ENCODE data around the gene SOWAHD. TPM values are rescaled to one million over a fixed set of nuclear protein-coding genes. Genes with fewer than 3 reads are reported as not detected.

SOWAHD gene
- total RNA-seq, 6 donors from 2014 or later = 3.2 to 11.6 (median 4.1) TPM

DNA sequence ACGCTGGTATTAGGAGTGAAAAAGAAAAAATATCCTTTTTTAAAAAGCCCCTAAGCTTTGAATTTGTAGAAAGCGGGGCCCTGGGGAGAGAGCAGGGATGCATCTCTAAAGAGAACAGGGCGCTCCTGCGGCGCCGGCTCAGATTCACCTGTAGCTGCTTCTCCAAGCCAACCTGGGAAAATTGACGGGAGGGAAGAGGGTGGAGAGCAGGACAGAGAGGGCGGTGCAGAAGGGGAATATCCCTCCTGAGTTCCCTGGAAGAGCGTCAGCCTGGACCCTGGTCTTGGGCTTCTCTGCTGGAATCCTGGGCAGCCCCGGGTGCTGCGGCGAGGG is 776 bp upstream of the SOWAHD start:
- ATAC-seq (ENCODE audit: low FRiP score in 2 of 2) (no peak), DNase-seq (no peak)
- no peaks in the 10 kb centered on the region for H3K9me3 ChIP-seq
- H3K36me3 ChIP-seq = no peaks in the 10 kb centered on the region
- H3K27ac ChIP-seq = peak overlapping the region; percentile 5 to 80 (median 66)
- peaks cover 0 to 22% (median 4%) of the 10 kb centered on the region in 4 donors for H3K4me1 ChIP-seq
- peaks cover 0 to 6% (median 0%) of the 10 kb centered on the region in 4 donors for H3K27me3 ChIP-seq
- WGBS, 2 donors = 60 to 78% methylated on average over 9 to 12 of the region's 12 CpGs
- H3K4me3 ChIP-seq = peak overlapping the region in 3 of 4 donors; percentile 43 to 60 (median 56)
- TF ChIP-seq EP300 (IDR thresholded peaks at IDR 0.05) = no peak

GRCh38 chrX:119758731-119759247 is 401 bp downstream of the SOWAHD start:
- Histone ChIP-seq H3K27ac (peak overlapping the region; percentile 5 to 80 (median 66)), H3K4me3 (peak overlapping the region; percentile 5 to 60 (median 50)), H3K9me3 (no peaks in the 10 kb centered on the region), H3K27me3 (peaks cover 0 to 6% (median 0%) of the 10 kb centered on the region in 4 donors), H3K4me1 (peaks cover 0 to 22% (median 4%) of the 10 kb centered on the region in 4 donors), H3K36me3 (no peaks in the 10 kb centered on the region)
- DNase-seq (peak in 1 of 2 donors; percentile 90), ATAC-seq (ENCODE audit: low FRiP score in 2 of 2) (peak; percentile 27 to 61)
- TF ChIP-seq EP300 (IDR thresholded peaks at IDR 0.05) (no peak), POLR2A (IDR thresholded peaks at IDR 0.05) (no peak), POLR2AphosphoS5 (IDR thresholded peaks at IDR 0.05) (no peak)
- TF ChIP-seq, protein P1, sequence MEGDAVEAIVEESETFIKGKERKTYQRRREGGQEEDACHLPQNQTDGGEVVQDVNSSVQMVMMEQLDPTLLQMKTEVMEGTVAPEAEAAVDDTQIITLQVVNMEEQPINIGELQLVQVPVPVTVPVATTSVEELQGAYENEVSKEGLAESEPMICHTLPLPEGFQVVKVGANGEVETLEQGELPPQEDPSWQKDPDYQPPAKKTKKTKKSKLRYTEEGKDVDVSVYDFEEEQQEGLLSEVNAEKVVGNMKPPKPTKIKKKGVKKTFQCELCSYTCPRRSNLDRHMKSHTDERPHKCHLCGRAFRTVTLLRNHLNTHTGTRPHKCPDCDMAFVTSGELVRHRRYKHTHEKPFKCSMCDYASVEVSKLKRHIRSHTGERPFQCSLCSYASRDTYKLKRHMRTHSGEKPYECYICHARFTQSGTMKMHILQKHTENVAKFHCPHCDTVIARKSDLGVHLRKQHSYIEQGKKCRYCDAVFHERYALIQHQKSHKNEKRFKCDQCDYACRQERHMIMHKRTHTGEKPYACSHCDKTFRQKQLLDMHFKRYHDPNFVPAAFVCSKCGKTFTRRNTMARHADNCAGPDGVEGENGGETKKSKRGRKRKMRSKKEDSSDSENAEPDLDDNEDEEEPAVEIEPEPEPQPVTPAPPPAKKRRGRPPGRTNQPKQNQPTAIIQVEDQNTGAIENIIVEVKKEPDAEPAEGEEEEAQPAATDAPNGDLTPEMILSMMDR (IDR thresholded peaks at IDR 0.05) = peak in 1 of 6 experiments; percentile 20
- 42% methylated on average over 41 of the region's 54 CpGs; no CpG with 5 or more reads in 1 of the 2 donors for WGBS, 2 donors

DNA sequence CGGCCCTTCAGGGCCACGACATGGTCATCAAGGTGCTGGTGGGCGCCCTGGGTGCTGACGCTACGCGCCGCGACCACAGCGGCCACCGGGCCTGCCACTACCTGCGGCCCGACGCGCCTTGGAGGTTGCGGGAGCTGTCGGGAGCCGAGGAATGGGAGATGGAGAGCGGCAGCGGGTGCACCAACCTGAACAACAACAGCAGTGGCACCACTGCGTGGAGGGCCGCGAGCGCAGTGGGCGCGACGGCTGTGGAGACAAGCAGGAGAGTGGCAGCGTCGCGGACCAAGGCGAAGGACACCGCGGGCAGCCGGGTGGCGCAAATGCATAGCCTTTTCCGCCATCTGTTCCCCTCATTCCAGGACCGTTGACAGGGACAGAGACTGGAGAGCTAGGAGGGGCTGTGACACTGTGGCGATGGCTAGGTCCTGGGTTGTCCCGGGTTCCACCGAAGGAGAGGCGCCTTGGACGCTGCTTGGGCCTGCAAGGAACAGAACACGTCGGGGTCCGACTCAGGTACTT is 919 bp downstream of the SOWAHD start:
- TF ChIP-seq EP300 (IDR thresholded peaks at IDR 0.05) = no peak
- TF ChIP-seq, protein P1 (IDR thresholded peaks at IDR 0.05) = no peak
- TF ChIP-seq POLR2A (IDR thresholded peaks at IDR 0.05) = no peak
- no peak for TF ChIP-seq POLR2AphosphoS5 (IDR thresholded peaks at IDR 0.05)
- peaks cover 0 to 6% (median 0%) of the 10 kb centered on the region in 4 donors for H3K27me3 ChIP-seq
- H3K36me3 ChIP-seq = no peaks in the 10 kb centered on the region
- H3K4me3 ChIP-seq = peak overlapping the region in 3 of 4 donors; percentile 43 to 60 (median 56)
- DNase-seq = peak in 1 of 2 donors; percentile 69
- ATAC-seq (ENCODE audit: low FRiP score in 2 of 2) = no peak
- peak overlapping the region in 3 of 4 donors; percentile 56 to 80 (median 76) for H3K27ac ChIP-seq
- WGBS, 2 donors = 57 to 70% methylated on average over 8 to 44 of the region's 44 CpGs
- H3K4me1 ChIP-seq = peaks cover 0 to 22% (median 4%) of the 10 kb centered on the region in 4 donors
- no peaks in the 10 kb centered on the region for H3K9me3 ChIP-seq

DNA sequence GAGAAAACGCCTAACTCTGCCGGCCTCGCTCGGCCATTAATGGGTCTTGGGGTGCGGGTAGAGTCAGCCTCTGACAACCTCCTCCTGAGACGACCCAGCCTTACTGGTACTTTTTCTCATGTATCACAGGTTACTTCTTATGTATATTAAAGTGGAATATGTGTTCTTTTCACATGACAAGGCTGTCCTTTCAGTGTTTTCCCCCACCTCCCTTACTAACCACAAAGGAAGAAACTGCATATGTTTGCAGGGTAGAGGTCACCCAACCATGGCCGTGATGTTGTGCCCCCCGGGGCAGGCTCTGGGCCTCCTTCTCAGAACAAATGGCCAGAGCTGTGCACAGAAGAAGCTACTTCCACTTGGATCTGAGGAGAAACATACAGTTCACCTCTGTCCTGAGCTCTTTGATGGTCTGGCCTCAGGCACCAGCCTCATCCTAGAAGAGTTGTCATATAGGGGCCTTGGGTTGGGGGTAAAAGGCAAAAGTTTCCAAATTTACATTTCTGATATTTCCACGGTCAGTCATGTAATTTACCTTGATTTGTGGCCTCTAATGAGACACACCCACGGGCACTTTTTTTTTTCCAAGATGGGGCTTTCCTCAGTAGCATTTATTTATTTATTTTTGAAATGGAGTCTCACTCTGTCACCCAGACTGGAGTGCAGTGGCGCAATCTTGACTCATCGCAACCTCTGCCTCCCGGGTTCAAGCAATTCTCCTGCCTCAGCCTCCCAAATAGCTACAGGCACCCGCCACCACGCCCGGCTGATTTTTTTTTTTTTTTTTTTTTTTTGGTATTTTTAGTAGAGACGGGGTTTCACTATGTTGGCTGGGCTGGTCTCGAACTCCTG is 1.9 kb downstream of the SOWAHD start:
- no peak for ATAC-seq (ENCODE audit: low FRiP score in 2 of 2)
- Histone ChIP-seq H3K27me3 (peaks cover 0 to 6% (median 0%) of the 10 kb centered on the region in 4 donors), H3K4me3 (peak overlapping the region in 3 of 4 donors; percentile 43 to 60 (median 56)), H3K36me3 (no peaks in the 10 kb centered on the region), H3K9me3 (no peaks in the 10 kb centered on the region), H3K4me1 (peaks cover 0 to 22% (median 4%) of the 10 kb centered on the region in 4 donors), H3K27ac (peak overlapping the region in 1 of 4 donors; percentile 80)
- DNase-seq = no peak
- 68 to 74% methylated on average over 18 of the region's 18 CpGs for WGBS, 2 donors
- TF ChIP-seq, protein P1 (IDR thresholded peaks at IDR 0.05) = no peak
- TF ChIP-seq EP300 (IDR thresholded peaks at IDR 0.05) (no peak), POLR2A (IDR thresholded peaks at IDR 0.05) (no peak), POLR2AphosphoS5 (IDR thresholded peaks at IDR 0.05) (no peak)

- H3K36me3 ChIP-seq = no peaks in the 10 kb centered on the region
- WGBS, 2 donors = 69% methylated on average over 2 to 3 of the region's 3 CpGs
- TF ChIP-seq EP300 (IDR thresholded peaks at IDR 0.05) (no peak), POLR2AphosphoS5 (IDR thresholded peaks at IDR 0.05) (no peak), POLR2A (IDR thresholded peaks at IDR 0.05) (no peak)
- TF ChIP-seq, protein P1 (IDR thresholded peaks at IDR 0.05) = no peak
- H3K27ac ChIP-seq = no peak overlapping the region
- peaks cover 0 to 17% (median 3%) of the 10 kb centered on the region in 4 donors for H3K4me1 ChIP-seq
- peaks cover 0 to 6% (median 0%) of the 10 kb centered on the region in 4 donors for H3K27me3 ChIP-seq
- ATAC-seq (ENCODE audit: low FRiP score in 2 of 2) (no peak), DNase-seq (no peak)
- no peaks in the 10 kb centered on the region for H3K9me3 ChIP-seq
- no peak overlapping the region for H3K4me3 ChIP-seq
Measured at GRCh38 chrX:119762718-119763117, 4.3 kb downstream of the SOWAHD start.
